Subcutaneous adipose tissue (tissue), 4 donors: ENCODE measurements around the gene ASPG. TPM values are rescaled to one million over a fixed set of nuclear protein-coding genes. Genes with fewer than 3 reads are reported as not detected.

Source experiments
- total RNA-seq, 4 donors: library from RNA; depleted of rRNA; stranded (reverse); fragments of >200 nt; gene quantifications; one replicate each; pipeline ENCODE4 v1.1.0, GENCODE V29; 2016
- TF ChIP-seq, protein P1 (sequence below): fragments of 450-650 bp; IDR thresholded peaks from one replicate; pipeline ENCODE4 v1.5.1; 2016; ENCODE audit warnings: low read depth, mild to moderate bottlenecking, control low read depth, antibody characterized with exemption, moderate library complexity

The ASPG gene
- total RNA-seq, 4 donors from 2014 or later, result 1.5 TPM; not detected in 3

- TF ChIP-seq, protein P1, sequence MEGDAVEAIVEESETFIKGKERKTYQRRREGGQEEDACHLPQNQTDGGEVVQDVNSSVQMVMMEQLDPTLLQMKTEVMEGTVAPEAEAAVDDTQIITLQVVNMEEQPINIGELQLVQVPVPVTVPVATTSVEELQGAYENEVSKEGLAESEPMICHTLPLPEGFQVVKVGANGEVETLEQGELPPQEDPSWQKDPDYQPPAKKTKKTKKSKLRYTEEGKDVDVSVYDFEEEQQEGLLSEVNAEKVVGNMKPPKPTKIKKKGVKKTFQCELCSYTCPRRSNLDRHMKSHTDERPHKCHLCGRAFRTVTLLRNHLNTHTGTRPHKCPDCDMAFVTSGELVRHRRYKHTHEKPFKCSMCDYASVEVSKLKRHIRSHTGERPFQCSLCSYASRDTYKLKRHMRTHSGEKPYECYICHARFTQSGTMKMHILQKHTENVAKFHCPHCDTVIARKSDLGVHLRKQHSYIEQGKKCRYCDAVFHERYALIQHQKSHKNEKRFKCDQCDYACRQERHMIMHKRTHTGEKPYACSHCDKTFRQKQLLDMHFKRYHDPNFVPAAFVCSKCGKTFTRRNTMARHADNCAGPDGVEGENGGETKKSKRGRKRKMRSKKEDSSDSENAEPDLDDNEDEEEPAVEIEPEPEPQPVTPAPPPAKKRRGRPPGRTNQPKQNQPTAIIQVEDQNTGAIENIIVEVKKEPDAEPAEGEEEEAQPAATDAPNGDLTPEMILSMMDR, result no peak
Observed at GRCh38 chr14:104100171-104101085, 14.9 kb downstream of the ASPG start.

DNA sequence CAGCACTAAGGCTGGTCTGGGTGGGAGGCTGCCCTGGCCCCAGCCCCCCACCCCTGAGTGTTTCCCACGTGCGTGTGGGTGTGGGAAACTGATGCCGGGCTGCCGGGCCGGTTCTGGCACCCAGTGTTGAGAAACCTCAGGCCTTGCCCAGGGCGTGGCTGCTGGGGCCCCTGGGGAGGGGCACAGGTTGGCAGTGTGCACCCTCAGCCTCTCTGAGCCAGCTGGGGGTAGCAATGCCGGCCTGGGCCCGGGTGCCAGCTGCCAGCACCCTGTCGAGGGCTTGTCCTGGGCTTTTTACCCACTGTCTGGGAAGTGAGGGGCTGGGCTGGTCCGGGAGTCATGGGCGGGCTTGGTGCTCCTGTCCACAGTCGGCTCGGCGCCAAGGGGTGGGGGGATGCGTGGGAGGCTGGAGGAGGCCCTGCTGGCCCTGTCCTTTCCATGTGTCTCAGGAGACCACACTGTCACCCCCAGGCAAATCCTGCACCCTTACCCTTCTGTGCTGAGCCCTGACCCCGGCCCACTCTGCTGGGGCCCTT lies 15.7 kb downstream of the ASPG start:
- TF ChIP-seq, protein P1, result no peak

GRCh38 chr14:104101651-104102281 lies 16.3 kb downstream of the ASPG start:
- TF ChIP-seq, protein P1, result no peak

DNA sequence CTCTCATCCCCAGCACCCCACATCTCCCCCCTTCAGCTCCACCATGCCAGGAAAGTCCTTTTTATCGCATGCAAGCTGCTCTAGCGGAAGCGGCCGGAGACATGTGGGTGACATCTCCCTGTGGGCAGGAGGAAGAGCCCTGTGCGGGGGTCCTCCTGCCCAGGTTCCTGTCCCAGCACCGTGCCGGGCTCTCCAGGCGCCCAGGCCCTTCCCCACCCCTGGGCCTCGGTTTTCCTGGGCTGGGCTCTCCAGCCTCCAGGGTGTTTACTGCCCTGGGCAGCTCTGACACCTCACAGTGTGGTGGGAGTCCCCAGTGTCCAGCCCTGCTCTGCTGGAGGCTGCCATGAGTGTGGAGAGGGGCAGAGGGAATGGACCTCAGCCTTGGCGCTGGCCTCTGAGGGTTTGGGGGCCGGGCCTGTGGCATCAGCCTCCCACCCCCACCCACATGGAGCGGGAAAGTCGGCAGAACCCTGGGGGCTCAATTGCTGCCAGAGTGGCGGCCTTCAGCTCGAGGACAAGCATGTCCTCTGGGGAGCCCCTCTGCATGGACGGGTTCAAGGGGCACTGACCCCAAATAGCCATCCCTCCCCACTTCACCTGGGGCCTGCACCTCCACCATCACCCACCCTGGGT lies 16.9 kb downstream of the ASPG start:
- TF ChIP-seq, protein P1, result no peak

GRCh38 chr14:104103061-104103445 lies 17.6 kb downstream of the ASPG start:
- TF ChIP-seq, protein P1, result no peak

GRCh38 chr14:104103446-104104075 lies 18.1 kb downstream of the ASPG start:
- TF ChIP-seq, protein P1, result no peak
